Urinary bladder (tissue), 4 donors: ENCODE results near the gene LRCH2. TPM values are rescaled to one million over a fixed set of nuclear protein-coding genes. Genes with fewer than 3 reads are reported as not detected.

Experiments
- DNase-seq: peaks from one replicate; pipeline ENCODE4 v3.0.0-alpha.2; 2015; ENCODE audit errors: extremely low spot score
- H3K27ac ChIP-seq: one replicate; pipeline ENCODE4 v1.5.1; 2013; ENCODE audit warnings: low read depth, mild to moderate bottlenecking, moderate library complexity
- H3K36me3 ChIP-seq: one replicate; pipeline ENCODE4 v1.6.1; 2013; ENCODE audit warnings: mild to moderate bottlenecking, moderate library complexity; ENCODE audit not compliant: insufficient read depth
- H3K4me1 ChIP-seq: one replicate; pipeline ENCODE4 v1.6.1; 2013; ENCODE audit warnings: mild to moderate bottlenecking, moderate library complexity; ENCODE audit not compliant: insufficient read depth
- H3K4me3 ChIP-seq: one replicate; pipeline ENCODE4 v1.5.1; 2013; ENCODE audit warnings: low read depth, low read length
- WGBS: extraction: QIAGEN DNeasy Blood & Tissue Kit; methylation state at CpG from one replicate; pipeline ENCODE4 v1.1.7; 2013; 5-methylcytosine and 5-hydroxymethylcytosine counted together
- polyA plus RNA-seq: library from polyadenylated mRNA; stranded (reverse); fragments of 200-250 nt; gene quantifications from one replicate; pipeline ENCODE4 v1.2.3, GENCODE V29; 2013
- total RNA-seq: library from RNA; depleted of rRNA; stranded (reverse); fragments of >200 nt; gene quantifications from one replicate; pipeline ENCODE4 v1.2.3, GENCODE V29; 2014
- donor health status: healthy with polysubstance abuse.
- donor health status: healthy.

The LRCH2 gene, protein sequence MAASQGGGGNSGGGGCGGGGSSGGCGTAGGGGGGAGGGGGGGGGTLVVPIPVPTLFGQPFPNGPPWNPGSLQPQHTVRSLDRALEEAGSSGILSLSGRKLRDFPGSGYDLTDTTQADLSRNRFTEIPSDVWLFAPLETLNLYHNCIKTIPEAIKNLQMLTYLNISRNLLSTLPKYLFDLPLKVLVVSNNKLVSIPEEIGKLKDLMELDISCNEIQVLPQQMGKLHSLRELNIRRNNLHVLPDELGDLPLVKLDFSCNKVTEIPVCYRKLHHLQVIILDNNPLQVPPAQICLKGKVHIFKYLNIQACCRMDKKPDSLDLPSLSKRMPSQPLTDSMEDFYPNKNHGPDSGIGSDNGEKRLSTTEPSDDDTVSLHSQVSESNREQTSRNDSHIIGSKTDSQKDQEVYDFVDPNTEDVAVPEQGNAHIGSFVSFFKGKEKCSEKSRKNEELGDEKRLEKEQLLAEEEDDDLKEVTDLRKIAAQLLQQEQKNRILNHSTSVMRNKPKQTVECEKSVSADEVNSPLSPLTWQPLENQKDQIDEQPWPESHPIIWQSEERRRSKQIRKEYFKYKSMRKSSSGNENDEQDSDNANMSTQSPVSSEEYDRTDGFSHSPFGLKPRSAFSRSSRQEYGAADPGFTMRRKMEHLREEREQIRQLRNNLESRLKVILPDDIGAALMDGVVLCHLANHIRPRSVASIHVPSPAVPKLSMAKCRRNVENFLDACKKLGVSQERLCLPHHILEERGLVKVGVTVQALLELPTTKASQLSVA
- total RNA-seq, result 30.6 TPM
- 8.6 TPM for polyA plus RNA-seq

DNA sequence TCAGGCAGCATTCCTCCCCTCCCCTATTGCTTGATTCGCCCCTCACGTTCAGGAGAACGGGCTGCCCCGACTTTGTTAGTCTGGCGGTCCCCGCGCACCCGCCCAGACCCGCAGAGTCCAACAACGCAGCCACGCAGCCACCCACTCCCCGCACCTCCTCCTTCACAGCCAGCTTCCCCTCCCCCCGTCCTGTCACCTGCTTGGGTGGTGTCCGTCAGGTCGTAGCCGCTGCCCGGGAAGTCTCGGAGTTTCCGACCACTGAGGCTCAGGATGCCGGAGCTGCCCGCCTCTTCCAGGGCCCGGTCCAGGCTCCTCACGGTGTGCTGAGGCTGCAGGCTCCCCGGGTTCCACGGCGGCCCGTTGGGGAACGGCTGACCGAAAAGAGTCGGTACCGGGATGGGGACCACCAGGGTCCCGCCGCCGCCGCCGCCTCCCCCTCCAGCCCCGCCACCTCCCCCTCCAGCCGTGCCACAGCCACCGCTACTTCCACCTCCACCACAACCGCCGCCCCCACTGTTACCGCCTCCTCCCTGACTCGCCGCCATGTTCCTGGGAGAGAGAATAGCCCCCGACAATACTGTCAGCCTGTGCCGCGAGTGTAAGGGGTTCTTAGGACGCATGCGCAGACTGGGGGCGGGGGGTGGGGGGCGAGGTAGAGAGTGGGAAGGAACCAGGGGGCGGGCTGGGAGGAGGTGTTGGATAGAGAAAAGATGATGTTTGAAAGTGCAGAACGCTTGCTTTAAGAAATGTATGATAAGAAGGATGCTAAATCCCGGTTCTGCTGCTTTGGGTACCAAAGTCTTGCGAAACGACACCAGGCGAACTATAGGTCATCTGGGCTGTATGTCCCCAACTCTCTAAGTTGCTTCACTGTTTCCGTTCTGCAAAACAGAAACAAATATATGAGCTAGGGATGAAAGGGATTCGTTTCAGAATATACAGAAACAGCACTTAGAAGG is at the start of gene LRCH2:
TSS of gene LRCH2 (minus strand) at position 600 of the 959 bp plus-strand sequence. CDS start at position 545, 55 bp downstream.
- Histone ChIP-seq H3K36me3 (no peaks in the 10 kb centered on the region), H3K27ac (peak within 1 kb of the TSS; percentile 59), H3K4me3 (peak within 1 kb of the TSS; percentile 56), H3K4me1 (no peaks in the 10 kb centered on the region)
- WGBS, result under 1% methylated on average over 55 of the region's 59 CpGs
- DNase-seq, result no peak

DNA sequence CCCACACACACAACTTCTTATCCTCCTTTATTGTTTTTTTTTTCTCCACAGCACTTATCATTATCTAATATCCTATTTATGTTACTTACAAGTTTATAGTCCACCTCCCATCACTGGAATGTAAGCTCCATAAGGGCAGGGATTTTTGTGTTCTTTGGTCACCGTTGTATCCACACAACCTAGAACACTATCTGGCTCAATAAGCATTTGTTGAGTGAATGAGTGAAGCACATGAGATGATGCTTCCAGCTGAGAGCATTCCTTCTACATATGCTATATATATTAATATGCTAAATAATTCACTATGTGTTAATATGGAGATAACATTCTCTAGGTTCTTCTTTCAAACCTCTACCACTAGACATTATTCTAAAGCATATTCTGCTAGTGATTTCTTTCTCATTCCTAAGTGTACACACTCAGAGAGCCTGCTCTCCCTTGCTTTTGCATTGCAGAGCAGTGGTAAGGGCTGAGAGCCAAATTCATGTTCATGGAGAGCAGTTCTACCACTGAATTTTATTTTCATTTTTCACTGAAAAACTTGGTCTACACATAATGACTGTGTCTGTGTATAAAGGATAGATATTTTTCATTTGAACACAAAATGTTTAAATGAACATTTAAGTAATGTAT is 35.3 kb upstream of the LRCH2 start:
- no peak overlapping the region for H3K4me3 ChIP-seq
- no peak overlapping the region for H3K27ac ChIP-seq
- H3K4me1 ChIP-seq, result no peaks in the 10 kb centered on the region
- WGBS, result 63% methylated on average over 1 of the region's 1 CpG
- no peak for DNase-seq
- no peaks in the 10 kb centered on the region for H3K36me3 ChIP-seq

DNA sequence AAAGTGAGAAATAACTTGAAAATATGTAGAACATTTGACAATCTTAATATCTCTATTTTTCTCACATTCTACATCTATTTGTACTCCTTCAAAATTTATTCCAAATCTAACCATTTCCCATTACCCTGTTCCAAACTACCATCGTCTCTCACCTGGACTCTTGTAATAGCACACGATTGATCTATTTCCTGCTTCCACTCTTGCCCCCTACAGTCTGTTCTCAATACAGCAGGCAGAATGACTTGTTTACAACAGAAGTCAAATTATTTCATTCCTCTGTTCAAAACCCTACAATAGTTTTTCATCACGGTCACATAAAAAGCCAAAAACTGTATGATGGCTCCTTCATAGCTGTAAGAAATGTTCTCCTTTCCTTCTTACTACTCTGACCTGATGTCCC is 34.5 kb upstream of the LRCH2 start:
- H3K27ac ChIP-seq, result no peak overlapping the region
- 78% methylated on average over 3 of the region's 3 CpGs for WGBS

DNA sequence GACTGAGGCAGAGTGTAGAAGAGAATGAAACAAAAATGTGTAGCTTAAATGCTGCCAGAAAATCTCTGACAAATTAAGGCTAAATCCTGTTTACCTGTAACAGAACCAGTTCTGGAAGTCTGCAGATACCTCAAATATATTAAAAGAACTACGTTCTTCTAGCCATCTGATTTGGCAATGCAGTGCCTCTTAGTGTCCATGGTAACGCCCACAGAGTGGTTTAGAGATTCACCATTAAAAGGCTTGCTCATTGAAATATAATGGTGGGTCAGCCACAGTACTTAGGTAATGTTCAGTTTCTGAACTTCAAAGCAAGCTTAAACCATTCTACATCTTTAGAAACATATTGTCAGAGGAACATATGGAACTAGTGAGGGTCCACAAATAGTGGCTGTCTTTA is 32.4 kb upstream of the LRCH2 start:
- H3K4me3 ChIP-seq, result no peak overlapping the region
- H3K27ac ChIP-seq, result no peak overlapping the region
- WGBS, result 70% methylated on average over 2 of the region's 2 CpGs
- H3K36me3 ChIP-seq, result no peaks in the 10 kb centered on the region
- DNase-seq, result no peak
- no peaks in the 10 kb centered on the region for H3K4me1 ChIP-seq

More for the DNA sequence above, 34.5 kb upstream of the LRCH2 start:
- H3K4me1 ChIP-seq, result no peaks in the 10 kb centered on the region
- no peak for DNase-seq
- no peak overlapping the region for H3K4me3 ChIP-seq
- no peaks in the 10 kb centered on the region for H3K36me3 ChIP-seq

DNA sequence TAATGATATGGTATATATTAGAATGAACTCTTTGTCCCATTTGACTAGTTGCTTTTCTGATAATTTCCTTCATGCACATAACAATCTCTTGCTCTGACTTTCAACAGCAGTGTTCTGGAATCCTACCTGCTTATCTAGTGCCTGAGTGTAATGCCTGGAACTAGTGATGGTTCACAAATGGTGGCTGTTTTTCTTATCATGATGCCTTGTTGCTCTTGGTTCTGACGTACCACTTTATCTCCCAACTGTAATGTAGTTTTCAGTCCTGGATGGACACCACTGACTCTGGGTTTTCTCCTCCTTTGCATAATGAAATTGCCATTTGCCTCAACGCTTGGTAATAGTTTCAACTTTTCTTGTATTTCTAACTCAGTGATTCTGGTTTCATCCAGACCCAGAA is 30.1 kb upstream of the LRCH2 start:
- no peaks in the 10 kb centered on the region for H3K4me1 ChIP-seq
- no peak overlapping the region for H3K4me3 ChIP-seq
- H3K27ac ChIP-seq, result no peak overlapping the region
- DNase-seq, result no peak
- no peaks in the 10 kb centered on the region for H3K36me3 ChIP-seq
- 93% methylated on average over 2 of the region's 2 CpGs for WGBS

DNA sequence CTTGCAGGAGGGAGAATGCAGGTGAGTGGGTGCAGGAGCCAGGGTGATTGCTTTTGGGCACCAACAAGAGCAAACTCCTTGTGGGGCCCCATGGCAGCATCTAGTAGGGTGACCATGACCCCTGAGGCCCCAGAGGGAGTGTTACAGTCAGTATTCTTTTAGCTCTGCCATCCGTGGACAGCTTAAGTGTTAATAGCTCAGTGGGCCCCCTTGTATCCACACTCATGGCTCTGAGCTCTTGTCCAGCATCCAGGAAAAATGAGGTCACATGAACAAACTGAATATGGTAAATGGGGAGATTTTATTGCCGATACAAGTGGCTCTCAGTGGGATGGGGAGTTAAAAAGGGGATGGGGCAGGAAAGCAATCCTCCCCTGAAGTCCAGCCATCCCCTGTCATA is 27.3 kb upstream of the LRCH2 start:
- WGBS, result 62% methylated on average over 2 of the region's 2 CpGs
- no peak for DNase-seq
- Histone ChIP-seq H3K27ac (no peak overlapping the region), H3K4me1 (no peaks in the 10 kb centered on the region), H3K4me3 (no peak overlapping the region), H3K36me3 (no peaks in the 10 kb centered on the region)

DNA sequence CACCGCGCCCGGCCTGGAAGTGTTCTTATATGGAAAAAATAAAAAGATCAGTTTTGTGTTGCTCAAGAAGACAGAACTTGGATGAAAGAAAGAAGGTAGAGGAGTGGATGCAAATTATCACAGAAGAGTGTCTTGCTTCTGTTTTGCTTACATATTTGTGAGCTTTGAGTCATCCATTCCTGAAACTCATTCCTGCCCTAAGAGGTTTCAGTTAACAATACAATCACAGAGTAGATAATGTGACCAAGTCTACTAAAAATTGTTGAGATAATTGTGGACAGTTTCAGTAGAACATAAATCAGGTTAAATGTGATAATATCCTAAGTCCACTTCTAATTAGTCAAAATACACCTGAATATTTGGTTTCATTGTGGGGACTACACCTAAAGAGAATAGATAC is 26.4 kb upstream of the LRCH2 start:
- no peaks in the 10 kb centered on the region for H3K4me1 ChIP-seq
- H3K27ac ChIP-seq, result no peak overlapping the region
- no peaks in the 10 kb centered on the region for H3K36me3 ChIP-seq
- no peak for DNase-seq
- no peak overlapping the region for H3K4me3 ChIP-seq
- WGBS, result 85% methylated on average over 3 of the region's 3 CpGs

DNA sequence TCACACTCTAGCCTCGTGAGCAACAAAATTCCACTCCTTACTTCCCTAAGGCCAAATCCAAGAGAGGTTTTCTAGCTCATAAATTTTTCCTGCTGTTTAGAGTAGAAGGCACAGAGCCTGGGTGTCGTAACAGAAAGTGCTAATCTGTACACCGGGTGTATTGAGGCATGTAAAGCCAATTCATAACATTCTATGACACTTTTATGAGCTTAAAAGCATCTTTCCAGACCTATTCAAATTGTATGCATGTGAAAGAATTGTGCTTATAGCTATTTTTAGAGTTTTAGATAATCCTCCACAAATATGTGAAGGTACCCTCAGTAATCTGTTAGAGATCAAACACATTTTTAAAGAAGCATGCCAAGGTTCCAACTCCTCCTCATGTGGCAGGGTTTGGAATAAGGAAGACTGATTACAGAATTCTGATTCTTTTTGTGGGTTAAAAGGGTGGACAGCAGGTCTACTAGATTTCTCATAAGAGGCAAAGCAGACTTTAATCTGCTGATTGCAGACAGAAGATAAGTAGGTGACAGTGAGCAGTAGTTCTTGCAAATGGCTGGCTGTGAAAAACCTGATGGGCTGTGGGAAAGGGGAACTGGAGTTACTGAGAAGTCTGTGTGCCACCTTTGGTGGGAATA is 25.5 kb upstream of the LRCH2 start:
- Histone ChIP-seq H3K36me3 (no peaks in the 10 kb centered on the region), H3K27ac (no peak overlapping the region), H3K4me3 (no peak overlapping the region), H3K4me1 (no peaks in the 10 kb centered on the region)
- DNase-seq, result no peak
- 17% methylated on average over 3 of the region's 3 CpGs for WGBS

DNA sequence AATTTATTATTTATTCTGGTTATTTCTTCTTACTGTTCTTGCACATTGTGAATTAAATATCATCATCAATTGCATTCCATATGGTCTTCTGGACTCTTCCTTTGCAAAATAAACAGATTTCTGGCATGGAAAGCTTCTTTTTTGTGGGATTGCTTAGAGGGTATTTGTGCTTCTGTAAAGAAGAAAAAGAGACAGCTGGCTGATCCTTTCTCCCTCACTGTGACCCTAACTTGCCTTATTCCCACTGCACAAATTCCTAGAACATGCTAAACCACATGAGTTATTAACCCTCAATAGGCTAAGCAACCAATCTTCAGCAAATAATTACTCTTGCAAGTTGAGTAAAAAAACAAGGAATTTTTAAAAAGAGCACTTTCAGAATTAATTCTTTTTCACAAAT is 23.8 kb upstream of the LRCH2 start:
- H3K36me3 ChIP-seq, result no peaks in the 10 kb centered on the region
- no peak overlapping the region for H3K27ac ChIP-seq
- H3K4me1 ChIP-seq, result no peaks in the 10 kb centered on the region
- H3K4me3 ChIP-seq, result no peak overlapping the region
- DNase-seq, result no peak

DNA sequence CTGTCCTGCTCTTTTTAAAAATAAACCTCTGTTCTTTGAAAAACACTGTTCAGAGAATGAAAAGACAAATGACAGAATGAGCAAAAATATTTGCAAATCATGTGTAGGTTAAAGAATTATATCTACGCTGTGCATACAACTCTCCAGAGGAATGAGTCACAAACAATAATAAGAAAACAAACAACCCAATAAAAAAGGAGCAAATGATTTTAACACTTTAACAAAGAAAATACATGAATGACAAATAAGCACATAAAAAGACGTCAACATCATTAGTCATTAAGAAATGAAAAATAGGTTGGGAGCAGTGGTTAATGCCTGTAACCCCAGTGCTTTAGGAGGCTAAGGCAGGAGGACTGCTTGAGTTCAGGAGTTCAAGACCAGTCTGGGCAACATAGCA is 21.1 kb upstream of the LRCH2 start:
- H3K27ac ChIP-seq, result no peak overlapping the region
- no peak for DNase-seq
- no peaks in the 10 kb centered on the region for H3K4me1 ChIP-seq
- H3K36me3 ChIP-seq, result no peaks in the 10 kb centered on the region
- WGBS, result 87% methylated on average over 2 of the region's 2 CpGs
- H3K4me3 ChIP-seq, result no peak overlapping the region

DNA sequence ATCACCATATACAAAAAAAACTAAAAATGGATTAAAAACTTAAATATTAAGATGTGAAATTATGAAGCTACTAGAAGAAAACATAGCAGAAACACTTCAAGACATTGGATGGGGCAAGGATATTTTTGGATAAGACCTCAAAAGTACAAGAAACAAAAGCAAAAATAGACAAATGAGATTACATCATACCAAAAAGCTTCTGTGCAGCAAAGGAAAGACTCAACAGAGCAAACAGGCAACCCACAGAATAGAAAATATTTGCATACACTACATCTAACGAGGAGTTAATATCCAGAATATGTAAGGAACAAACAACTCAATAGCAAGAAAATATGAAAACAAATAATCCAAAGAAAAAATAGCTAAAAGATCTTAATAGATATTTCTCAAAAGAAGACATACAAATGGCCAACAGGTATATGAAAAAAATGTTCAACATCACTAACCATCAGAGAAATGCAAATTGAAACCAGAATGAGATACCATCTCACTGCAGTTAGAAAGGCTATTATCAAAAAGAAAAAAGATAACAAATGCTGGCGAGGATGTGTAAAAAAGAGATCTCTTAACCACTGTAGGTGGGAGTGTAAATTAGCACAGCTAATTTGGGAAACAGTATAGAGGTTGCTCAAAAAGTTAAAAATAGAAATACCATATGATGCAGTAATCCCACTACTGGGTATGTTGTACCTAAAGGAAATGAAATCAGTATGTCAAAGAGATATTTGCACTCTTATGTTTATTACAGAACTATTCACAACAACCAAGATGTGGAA is 17.8 kb upstream of the LRCH2 start:
- H3K4me3 ChIP-seq, result no peak overlapping the region
- no peak for DNase-seq
- 91% methylated on average over 2 of the region's 2 CpGs for WGBS
- H3K36me3 ChIP-seq, result no peaks in the 10 kb centered on the region
- H3K4me1 ChIP-seq, result no peaks in the 10 kb centered on the region
- H3K27ac ChIP-seq, result no peak overlapping the region

DNA sequence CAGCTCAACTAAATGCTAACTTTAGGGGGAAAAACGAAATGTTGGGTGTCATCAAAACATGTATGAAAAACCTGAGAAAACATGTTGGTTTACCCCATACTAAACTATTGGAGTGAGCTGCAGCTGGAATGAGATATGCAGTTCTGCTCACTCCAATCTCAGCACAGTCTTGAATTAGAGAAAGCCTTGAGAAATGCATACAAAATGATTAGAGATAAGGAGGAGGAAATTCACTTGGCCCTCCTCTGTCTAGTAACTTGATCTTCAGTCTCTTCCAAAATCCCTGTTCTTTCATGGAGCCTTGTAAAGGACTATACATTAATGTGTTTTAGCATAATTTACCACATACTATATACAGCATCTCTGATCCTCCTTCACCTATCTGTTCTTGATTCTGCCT is 3.2 kb upstream of the LRCH2 start:
- Histone ChIP-seq H3K27ac (no peak overlapping the region), H3K36me3 (no peaks in the 10 kb centered on the region), H3K4me1 (no peaks in the 10 kb centered on the region), H3K4me3 (no peak overlapping the region)
- WGBS, result 24% methylated on average over 1 of the region's 1 CpG
- DNase-seq, result no peak
